ENCODE results near the gene MLC1.

MLC1 gene

GRCh38 chr22:50058061-50058905 is 26.9 kb downstream of the MLC1 start, which contains the start of gene TTLL8:
TSS of gene TTLL8 (minus strand) at chr22:50058298.
- peak; percentile 68 for DNase-seq (ENCODE audit: low spot score)

- DNase-seq (ENCODE audit: low spot score) = no peak
These were observed 27.8 kb downstream of the MLC1 start for GRCh38 chr22:50057278-50058060.

DNA sequence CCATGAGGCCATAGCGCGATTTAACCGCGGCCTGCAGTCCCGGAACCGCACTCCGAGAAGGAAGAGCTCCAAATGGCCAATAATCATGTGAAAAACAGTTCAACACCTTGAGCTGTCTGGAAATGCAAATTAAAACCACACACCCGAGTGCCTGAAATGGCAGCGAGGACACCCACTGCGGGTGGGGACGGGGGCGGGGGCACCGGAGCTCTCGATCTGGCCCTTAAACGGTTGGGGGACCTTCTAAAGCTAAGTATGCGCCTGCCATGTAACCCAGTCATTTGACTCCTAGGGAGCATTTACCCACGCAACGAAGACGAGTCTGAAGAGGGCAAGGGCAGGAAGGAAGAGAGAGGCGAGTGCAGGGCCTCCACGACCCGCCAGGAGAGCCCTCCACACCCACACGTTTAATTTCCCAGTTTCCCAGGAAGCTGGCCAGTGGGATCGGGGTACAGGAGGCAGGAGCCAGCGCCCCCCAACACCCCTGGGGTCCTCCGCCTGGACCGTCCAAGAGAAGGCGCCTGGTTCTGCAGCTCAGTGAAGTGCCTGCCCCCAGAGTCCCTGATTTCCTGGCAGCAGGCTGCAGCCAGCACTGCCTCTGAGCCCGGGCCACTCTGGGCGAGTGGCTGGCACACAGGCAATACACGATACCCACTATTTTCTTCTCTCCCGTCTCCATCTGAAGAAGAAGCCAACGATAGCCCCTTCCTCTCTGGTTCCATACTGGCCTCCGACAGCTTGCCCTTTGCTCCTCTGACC is 28.8 kb downstream of the MLC1 start:
- peak; percentile 36 for DNase-seq (ENCODE audit: low spot score)

DNA sequence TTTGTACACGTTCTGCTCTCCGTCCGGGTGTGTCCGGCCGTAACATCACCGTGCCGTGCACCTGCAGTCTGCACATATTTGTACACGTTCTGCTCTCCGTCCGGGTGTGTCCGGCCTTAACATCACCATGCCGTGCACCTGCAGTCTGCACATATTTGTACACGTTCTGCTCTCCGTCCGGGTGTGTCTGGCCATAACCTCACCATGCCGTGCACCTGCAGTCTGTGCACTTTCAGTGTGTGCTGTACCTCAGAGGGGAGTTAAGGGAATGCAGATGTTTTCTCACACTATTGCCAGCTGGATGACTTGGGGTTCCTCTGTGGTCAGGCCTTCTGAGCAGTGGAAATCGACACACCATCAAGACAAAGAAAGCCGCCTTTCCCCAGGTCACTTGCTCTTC is 31.4 kb downstream of the MLC1 start:
- DNase-seq (ENCODE audit: low spot score) = no peak

DNA sequence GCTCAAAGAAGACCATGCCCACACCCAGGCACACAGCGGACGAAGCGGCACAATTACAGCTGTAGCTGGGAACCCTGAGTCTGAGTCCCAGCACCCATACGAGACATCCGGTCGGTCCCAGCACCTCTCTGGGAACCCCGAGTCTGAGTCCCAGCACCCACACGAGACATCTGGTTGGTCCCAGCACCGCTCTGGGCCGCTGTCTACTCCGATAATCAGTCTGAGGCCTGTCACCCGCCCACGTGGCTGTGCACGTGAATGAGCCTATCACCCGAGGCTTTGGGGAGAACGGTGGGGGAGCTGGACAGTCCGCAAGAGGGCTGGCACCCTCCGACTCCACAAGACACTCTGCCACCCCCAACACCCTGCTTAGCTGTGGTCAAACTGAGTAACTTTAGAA is 33.3 kb downstream of the MLC1 start:
- DNase-seq (ENCODE audit: low spot score) = no peak

- no peak for DNase-seq (ENCODE audit: low spot score)
These were observed 35.7 kb downstream of the MLC1 start for GRCh38 chr22:50049299-50050195.

DNA sequence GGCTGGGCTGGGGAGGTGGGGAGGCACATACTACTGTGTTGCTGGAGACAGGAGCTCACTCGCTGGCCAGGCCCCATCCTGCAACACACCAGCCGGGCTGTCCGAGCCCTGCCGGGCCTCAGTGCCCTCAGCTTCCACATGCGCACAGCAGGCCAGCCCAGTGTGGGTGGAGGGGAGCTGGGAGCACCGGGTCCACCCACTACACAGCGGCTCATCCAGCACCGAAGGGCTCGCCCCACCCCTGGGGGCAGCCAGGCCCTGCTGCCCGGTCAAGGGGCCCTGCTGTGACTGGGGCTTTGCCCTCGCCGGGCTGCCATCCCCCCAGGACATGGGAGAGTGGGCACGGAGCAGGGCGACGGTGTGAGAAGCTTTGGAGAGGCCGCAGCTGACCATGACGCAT is 36.4 kb downstream of the MLC1 start:
- DNase-seq (ENCODE audit: low spot score) = no peak

- no peak for DNase-seq (ENCODE audit: low spot score)
These were observed 37.0 kb downstream of the MLC1 start for GRCh38 chr22:50048061-50048765.

- DNase-seq (ENCODE audit: low spot score) = no peak
These were observed 37.9 kb downstream of the MLC1 start for GRCh38 chr22:50047346-50047745.

GRCh38 chr22:50046481-50047245 is 38.6 kb downstream of the MLC1 start:
- DNase-seq (ENCODE audit: low spot score) = no peak

- no peak for DNase-seq (ENCODE audit: low spot score)
These were observed 39.2 kb downstream of the MLC1 start for GRCh38 chr22:50046019-50046415.

DNA sequence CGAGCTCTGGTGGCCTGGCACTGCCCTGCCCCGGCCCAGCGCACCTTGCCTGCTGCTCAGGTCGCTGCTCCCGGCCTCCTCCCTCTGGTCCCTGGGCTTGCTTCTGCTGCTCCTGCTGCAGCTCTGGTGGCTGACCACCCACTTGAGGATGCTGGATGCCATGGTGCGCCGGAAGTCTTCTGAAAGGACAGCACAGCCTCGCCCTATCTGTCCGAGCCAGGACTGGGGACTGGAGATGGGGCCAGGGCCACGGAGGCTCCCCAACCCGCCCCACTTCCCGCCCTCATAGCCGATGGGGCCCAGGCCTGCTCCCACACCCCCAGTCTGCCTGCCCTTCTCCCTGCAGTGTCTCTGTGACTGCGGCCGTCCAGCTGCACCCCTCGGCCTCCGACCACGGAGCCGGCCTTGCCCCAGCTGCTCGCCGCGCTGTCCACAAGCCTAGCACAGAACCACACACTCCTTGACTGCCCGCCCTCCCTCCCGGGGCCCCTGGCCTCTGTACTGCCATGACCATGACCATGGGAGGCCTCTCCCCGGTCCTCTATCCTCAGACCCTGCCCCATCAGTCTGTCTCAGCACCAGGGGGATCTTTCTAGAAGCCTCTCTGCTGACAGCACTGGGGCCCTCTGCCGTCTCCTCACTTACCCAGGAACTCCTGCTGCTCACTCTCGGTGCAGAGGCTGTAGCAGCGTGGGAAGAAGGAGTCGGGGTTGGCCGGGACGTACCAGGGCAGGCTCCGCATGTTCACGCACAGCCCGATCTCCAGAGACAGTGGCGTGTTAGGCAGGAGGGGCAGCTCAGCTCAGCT is 39.8 kb downstream of the MLC1 start:
- no peak for DNase-seq (ENCODE audit: low spot score)

- no peak for DNase-seq (ENCODE audit: low spot score)
These were observed 40.6 kb downstream of the MLC1 start for GRCh38 chr22:50044485-50045118.

DNA sequence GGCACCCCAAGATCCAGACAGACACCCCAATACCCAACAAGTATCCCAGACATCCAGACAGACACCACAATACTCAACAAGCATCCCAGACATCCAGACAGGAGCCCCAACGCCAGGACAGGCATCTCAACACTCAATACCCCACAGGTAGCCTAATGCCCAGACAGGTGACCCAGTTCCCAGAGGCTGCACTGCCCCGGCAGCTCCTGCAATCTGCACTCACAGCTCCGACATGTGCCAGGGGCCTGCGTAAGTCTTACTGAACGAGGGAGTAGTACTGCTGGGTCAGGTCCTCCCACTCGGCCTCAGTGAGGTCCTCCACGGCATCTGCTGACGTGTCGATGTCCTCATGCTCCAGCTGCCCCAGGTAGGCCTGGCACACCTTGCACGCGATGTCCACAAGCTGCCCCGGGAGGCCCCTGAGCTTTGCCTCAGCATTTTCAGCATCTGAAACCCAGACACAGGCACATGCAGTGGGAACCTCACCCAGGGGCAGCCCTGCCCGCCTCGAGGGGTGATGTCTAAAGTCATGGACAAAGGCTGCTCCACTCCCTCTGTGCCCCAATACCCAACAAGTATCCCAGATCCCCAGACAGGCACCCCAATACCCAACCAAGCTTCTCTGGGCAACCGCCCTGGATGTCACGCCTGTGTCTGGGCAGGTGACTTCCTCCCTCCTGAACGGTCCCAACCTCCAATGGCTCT is 43.7 kb downstream of the MLC1 start:
- DNase-seq (ENCODE audit: low spot score) = no peak

DNA sequence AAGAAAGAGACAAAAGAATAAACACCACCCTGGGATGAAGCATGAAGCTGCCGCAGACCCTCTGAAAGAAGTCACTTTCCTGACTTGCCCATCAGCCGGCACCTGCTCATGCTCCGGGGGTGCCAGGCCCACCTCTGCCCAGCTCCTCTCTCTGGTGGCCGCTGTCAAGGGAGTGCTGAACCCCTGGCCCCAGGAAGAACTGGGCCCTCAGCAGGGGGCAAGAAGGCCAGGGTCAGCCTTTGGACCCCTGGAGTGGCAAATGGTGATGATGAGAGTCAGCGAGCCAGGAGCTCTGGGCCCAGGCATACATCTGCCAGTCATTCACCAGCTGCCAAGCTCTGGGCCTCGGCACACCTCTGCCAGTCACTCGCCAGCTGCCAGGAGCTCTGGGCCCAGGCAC is 44.5 kb downstream of the MLC1 start:
- no peak for DNase-seq (ENCODE audit: low spot score)

DNA sequence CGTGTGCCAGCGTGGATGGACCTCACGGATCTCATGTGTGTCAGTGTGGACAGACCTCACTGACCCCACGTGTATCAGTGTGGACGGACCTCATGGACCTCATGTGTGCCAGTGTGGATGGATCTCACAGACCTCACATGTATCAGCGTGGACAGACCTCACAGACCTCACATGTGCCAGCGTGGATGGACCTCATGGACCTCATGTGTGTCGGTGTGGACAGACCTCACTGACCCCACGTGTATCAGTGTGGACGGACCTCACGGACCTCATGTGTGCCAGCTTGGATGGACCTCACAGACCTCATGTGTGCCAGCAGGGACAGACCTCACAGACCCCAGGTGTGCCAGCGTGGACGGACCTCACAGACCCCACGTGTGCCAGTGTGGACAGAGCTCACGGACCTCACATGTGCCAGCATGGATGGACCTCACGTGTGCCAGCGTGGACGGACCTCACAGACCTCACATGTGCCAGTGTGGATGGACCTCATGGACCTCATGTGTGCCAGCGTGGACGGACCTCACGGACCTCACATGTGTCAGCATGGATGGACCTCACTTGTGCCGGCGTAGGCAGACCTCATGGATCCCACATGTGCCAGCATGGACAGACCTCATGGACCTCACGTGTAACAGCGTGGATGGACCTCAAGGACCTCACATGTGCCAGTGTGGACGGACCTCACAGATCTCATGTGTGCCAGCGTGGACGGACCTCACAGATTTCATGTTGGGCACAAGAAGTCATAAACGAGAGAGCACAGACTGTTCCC is 45.4 kb downstream of the MLC1 start:
- DNase-seq (ENCODE audit: low spot score) = no peak

All from iPS-NIHi11 (cell line).